ENCODE results near the gene MAML3.

The MAML3 gene

DNA sequence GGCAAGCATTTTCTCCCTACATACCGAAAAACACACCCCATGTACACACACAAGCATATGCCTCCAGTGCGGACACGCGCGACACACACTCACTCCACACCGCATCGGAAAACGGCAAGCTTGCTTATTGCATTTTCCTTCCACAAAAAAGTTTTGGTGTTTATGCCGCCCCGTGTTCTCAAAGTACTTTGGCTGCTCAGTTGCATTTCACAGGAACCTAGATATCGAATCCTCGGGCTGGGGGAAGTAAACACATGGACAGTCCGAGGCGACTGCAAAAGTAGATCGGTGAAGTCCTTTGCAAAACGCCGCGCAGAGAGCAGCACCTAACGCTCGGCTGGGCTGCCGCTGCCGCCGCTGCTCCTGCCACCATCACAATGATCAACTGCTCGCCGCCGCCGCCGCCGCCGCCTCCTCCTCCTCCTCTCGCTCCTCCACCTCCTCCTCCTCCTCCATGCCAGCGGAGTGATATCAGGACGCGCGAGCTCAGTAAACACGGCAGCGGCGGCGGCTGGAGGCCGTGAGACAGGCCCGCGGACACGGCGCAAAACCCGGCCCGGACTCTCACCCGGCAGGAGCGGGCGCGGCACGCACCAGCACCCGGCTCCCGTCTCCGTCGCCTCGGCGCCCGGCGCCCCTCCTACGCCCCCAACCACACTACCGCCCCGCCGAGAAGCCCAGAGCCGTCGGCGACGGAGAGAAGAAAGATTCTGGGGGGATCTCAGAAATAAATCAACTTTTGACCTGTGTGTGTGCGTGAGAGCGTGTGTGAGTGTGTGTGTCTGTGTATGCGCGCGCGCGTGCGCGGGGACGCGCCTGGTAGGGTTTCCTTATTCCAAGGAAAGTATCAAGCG is at the start of gene MAML3:
Gene MAML3, minus strand, starts transcription at position 467 of the 854 bp plus-strand sequence. CDS start 857 bp downstream, outside the sequence.
- in situ Hi-C loops (cut with MboI; ENCODE audit: low sequenced_read_pairs) = loop anchor here (5.0 to 10.0 kb wide), 2 partner anchors 98 to 109 kb away; no protein-coding TSS in a partner anchor

- in situ Hi-C loops (cut with MboI; ENCODE audit: low sequenced_read_pairs) = no loop called here
Observed at GRCh38 chr4:140198942-140199341, 45.0 kb upstream of the MAML3 start.

DNA sequence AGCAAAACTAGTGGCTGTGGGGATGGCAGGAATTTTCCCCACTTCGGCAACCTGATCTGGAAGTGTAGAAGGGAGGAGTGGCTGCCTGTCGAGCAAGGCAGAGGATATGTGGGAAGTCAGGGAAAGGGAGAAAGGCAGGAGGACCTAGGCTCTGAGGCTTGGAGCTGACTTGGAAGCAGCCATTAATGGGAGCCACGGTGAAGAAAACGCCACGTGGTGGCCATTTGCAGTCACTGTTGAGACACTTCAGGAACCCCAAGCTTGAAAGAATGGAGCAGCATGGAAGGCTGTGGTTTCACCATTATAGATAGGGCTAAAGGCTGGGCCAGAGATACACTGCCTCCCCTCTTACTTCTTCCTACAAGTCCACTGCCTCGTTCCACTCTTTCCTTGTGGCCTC is 41.8 kb upstream of the MAML3 start:
- in situ Hi-C loops (cut with MboI; ENCODE audit: low sequenced_read_pairs) = no loop called here

DNA sequence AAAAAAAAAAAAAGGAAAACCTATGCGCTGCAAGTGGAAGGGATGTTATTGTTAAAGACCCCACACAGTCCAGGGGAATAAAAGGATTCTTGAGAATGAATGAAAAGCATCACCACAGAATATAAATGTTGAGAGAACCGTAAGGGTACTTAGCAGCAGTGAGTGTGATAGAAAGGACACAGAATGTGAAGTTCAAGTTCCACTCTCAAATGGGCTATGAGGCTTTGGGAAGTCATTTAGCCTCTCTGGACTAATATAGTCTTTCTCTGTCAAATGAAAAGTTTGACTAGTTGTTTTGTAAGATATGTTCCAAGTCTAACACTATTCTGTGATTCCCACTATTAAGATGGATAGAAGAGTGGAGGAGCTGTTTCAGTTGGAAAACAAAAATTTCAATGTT is 35.8 kb upstream of the MAML3 start:
- in situ Hi-C loops (cut with MboI; ENCODE audit: low sequenced_read_pairs) = no loop called here

GRCh38 chr4:140188975-140189374 is 35.0 kb upstream of the MAML3 start:
- in situ Hi-C loops (cut with MboI; ENCODE audit: low sequenced_read_pairs) = no loop called here

GRCh38 chr4:140187316-140187695 is 33.3 kb upstream of the MAML3 start:
- in situ Hi-C loops (cut with MboI; ENCODE audit: low sequenced_read_pairs) = no loop called here

DNA sequence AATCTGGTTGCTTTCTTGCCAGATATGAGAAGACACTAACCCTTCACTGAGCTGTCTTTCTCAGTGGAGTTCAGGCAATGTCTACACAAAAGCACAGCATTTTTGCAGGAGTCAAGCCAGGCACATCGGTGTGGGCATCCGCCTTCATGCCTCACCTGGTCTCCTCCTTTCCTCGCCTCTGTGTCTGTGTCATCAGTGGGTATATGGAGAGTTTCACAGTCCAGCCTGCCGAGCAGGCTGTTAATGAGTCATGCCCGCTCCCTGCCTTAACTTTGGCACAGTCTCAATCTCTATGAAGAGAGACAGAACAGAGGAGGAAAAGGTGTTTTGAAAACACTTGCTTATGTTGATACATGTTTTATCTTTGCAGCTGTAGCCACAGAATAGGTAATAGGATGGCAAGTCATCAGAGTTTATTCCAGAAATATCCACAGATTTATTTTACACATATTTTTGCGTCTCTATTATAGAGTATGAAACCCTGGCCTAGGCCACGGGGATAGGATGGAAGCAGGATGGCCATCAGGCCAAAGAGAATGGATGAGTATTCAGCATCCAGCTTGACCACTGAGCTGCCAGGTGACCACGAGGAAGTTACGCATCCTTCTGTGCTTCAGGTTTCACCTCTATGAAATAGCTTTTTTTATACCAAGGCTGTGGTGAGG is 32.8 kb upstream of the MAML3 start:
- in situ Hi-C loops (cut with MboI; ENCODE audit: low sequenced_read_pairs) = no loop called here

- in situ Hi-C loops (cut with MboI; ENCODE audit: low sequenced_read_pairs) = no loop called here
Observed at GRCh38 chr4:140186082-140186438, 32.1 kb upstream of the MAML3 start.

DNA sequence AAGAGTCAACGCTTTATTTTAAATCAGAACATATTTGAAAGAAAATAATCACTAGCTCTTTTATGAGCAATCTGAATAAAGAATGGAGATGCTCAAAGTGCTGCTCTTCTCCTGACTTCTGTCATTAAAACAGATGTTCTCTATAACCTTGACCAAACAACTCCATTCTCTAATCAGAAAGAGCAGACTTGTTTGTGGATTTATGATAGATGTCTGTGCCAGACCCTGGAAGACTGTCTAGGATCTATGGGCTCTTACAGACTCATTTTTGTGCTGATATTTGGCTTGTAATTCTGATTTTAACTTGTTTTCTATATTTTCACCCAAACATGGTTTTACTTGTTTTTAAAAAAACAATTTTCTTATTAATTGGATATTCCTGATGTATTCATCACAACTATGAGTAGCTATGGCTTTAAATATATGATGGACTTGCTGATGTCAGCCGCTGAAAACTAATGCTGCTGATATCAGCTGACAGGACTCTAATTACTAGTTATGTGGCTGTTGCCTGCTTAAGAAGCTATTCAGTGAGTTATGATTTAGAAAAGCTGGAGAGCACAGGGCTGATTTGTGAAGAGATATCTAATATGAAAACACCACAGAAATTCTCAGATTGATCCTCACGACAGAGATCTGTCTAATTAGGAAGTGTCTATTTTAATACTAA is 31.6 kb upstream of the MAML3 start:
- in situ Hi-C loops (cut with MboI; ENCODE audit: low sequenced_read_pairs) = no loop called here

- in situ Hi-C loops (cut with MboI; ENCODE audit: low sequenced_read_pairs) = no loop called here
Observed at GRCh38 chr4:140183270-140183669, 29.3 kb upstream of the MAML3 start.

- in situ Hi-C loops (cut with MboI; ENCODE audit: low sequenced_read_pairs) = no loop called here
Observed at GRCh38 chr4:140180577-140180976, 26.6 kb upstream of the MAML3 start.

DNA sequence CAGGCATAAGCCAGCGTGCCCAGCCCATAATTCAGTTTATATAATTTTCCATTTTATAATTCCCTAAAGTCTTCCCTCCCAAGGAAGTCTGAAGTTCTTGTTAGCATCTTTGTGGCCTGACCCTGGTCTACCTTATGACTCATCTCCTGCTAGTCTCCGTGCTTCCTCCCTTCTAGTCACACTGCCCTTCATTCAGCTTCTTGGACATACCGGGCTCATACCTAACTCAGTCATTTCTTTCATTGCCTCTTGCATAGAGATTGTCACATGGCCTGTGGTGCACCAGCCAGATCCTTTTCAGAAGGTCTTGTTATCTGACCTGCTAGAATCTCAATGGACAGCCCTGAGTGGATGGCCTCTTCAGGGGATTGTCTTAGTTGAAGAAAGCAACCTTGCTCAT is 22.8 kb upstream of the MAML3 start:
- in situ Hi-C loops (cut with MboI; ENCODE audit: low sequenced_read_pairs) = no loop called here

DNA sequence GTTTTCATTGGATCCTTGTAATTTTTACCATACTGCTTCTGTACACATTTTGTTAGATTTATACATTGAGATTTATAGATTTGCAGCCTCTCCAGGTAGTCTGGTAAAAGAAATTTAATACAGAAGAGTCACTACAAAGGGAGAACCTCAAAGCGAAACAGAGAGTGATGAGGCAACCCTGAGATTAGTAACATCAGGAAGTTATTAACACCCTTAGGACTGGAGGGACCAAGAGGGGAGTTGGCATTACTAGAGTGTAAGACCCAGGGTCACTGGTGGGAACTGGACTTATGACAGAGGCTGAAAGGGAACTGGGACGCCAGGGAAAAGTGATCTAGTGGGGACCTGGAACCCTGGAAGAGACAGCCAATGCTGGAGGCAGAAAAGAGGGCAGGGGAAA is 20.6 kb upstream of the MAML3 start:
- in situ Hi-C loops (cut with MboI; ENCODE audit: low sequenced_read_pairs) = no loop called here

DNA sequence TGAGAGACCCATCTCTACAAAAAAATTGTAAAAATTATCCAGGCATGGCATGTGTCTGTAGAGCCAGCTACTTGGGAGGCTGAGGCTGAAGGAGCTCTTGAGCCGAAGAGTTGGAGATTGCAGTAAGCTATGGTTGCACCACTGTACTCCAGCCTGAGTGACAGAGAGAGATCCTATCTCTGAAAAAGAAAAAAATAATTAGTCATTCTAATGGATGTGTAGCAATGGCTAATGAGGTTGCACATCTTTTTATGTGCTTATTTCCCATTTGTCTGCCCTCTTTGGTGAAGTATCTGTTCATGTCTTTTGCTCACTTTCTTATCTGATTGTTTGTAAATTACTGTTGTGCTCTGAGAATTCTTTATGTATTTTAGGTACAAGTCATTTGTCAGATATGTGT is 19.0 kb upstream of the MAML3 start:
- in situ Hi-C loops (cut with MboI; ENCODE audit: low sequenced_read_pairs) = no loop called here

- in situ Hi-C loops (cut with MboI; ENCODE audit: low sequenced_read_pairs) = no loop called here
Observed at GRCh38 chr4:140170299-140170698, 16.3 kb upstream of the MAML3 start.

DNA sequence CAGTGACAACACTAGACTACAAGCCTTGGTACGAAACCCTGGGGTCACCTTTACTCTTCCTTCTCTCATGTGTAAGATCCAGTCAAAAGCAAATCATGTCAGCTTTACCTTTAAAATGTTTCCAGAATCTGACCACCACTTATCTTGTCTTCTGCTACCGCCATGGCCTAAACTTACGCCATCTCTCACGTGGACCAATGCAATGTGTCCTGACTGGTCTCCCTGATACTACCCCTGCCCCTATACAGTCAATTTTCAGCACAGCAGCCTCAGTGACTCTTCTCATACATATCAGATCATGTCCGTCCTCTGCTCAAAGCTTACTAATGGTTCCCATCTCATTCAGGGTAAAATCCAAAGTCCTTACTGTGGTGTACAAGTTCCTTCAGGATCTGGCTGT is 15.0 kb upstream of the MAML3 start:
- in situ Hi-C loops (cut with MboI; ENCODE audit: low sequenced_read_pairs) = no loop called here

- in situ Hi-C loops (cut with MboI; ENCODE audit: low sequenced_read_pairs) = no loop called here
Observed at GRCh38 chr4:140168474-140168873, 14.5 kb upstream of the MAML3 start.

DNA sequence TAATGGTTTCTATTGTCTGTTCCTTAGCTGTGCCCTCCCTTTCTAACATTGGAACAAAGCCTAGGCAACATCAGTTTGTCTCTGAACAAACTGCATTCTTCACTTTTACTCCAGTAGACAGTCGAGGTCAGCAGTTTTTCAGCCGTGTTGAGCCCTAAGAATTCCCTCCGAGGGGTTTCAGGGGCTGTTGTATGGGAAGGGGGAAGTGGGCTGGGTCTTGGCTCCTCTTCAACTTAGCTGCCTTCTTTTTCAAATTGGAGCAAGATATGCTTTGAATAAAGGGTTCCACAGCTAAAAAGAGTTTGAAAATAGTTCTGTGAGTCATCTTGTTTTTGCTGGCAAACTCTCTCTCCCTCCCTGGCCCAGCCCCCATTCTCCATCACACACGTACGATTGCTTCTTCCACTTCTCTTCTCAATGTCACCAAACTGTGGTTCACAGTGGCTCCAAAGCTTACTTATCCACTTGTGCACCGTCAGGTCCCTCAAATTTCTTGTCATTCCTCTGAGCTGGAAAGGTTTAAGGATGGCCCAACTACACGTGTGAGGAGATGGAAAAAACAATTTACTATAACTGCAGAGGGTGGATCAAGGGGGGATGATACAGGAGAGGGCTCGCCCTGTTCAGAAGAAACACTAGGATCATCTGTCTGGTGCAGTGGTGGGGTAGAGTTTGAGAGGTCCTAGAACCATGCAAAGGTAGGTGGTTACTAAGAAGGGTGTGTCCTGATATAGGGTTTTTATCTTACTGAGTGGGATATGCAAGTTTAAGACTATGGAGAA is 9.2 kb upstream of the MAML3 start:
- in situ Hi-C loops (cut with MboI; ENCODE audit: low sequenced_read_pairs) = no loop called here

GRCh38 chr4:140162596-140162995 is 8.6 kb upstream of the MAML3 start:
- in situ Hi-C loops (cut with MboI; ENCODE audit: low sequenced_read_pairs) = no loop called here

- in situ Hi-C loops (cut with MboI; ENCODE audit: low sequenced_read_pairs) = loop anchor here (10.0 kb wide), 1 partner anchor 114 kb away; no protein-coding TSS in a partner anchor
Observed at GRCh38 chr4:140158365-140159030, 4.5 kb upstream of the MAML3 start.

Measured in HL-60/S4 (cell line).